IPS-NIHi7 (cell line): ENCODE measurements around the gene ERC1.
"Not testable (repeated sequence)": the region's sequence is repeated elsewhere in the genome, so short reads cannot be mapped to it uniquely, and the experiment has no call there.

Experiments
- DNase-seq: peaks from one replicate; pipeline ENCODE4 v3.0.0; 2012; ENCODE audit warnings: mixed read lengths; ENCODE audit errors: extremely low spot score

The ERC1 gene

DNA sequence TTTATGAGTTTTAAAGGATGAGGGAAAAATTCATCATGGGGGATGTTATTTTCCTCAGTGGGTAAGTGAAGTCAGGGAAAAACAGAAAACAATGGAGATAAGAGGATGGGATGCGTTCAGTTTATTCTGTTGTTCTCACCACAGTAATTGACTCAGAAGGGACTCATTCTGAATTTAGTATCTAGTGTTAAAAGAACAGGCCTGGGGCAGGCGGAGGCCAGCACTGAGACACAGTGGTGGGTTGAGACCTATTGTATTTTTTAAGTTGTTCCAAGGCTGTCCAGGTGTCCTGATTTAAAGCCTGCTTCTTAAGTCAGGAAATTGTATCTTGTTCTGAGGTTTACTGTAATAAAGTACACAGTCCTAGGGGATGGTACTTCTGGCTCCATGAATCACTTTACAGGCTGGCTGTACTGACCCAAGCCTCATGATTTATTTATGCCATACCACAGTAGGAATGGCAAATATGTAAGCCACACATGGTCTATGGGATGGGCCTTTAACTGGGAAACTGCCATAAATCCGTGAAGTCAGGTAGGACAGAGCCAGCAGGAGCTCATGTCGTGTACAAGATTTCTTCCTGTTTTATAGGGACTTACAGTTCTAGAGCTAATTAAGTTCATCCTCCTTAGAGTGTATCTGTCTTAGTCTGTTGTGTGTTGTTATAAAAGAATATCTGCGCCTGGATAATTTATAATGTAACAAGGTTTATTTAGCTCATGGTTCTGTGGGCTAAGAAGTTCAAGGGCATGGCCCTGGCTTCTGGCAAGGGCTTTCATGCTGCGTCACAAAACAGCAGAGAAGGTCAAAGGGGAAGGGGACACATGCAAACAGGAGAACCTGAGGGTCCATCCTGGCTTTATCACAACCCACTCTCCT, 359.3 kb downstream of the ERC1 start:
- DNase-seq = no peak

DNA sequence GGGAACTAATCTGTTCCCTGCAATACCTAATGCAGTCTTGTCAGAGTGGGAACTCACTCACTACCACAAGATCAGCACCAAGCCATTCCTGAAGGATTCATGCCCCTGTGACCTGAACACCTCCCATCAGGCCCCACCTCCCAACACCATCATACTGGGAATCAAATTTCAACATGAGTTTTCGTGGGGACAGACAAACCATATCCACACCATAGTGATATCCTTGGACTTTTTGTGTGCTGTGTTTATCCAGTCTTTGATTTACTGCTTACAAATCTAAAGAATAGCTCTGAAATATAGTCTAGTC, 359.9 kb downstream of the ERC1 start:
- DNase-seq = no peak

GRCh38 chr12:1351926-1352325, 360.9 kb downstream of the ERC1 start:
- DNase-seq = no peak

DNA sequence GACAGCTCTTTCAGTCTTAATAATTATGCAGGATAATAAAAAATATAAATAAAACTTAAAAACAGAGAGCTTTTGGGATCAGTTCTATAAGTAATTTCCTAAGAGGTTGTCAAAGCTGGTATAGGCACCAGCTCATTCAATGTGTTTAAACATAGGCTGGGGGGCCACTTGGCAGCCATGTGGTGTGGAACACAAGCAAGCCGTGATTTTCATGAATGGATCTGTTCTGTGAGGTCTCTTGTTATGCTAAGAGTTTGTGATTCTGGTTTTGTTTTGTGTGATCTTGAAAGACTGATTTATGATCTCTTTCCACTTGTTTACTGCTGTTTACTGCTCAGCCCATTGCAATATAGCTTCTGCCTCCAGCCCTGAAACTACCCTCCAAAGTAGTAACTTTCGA, 362.4 kb downstream of the ERC1 start:
- DNase-seq = no peak

GRCh38 chr12:1355396-1355795, 364.4 kb downstream of the ERC1 start:
- DNase-seq = no peak

DNA sequence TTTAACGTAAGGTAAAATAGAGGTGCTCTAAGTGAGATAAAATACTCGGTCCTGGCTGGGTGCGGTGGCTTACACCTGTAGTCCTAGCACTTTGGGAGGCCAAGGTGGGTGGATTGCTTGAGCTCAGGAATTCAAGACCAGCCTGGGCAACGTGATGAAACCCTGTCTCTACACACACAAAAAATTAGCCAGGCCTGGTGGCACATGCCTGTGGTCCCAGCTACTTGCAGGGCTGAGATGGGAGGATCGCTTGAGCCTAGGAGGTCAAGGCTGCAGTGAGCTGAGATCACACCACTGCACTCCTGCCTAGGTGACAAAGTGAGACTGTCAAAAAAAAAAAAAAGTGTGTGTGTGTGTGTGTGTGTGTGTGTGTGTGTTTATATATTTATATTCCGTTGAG, 364.8 kb downstream of the ERC1 start:
- not testable (repeated sequence) for DNase-seq

DNA sequence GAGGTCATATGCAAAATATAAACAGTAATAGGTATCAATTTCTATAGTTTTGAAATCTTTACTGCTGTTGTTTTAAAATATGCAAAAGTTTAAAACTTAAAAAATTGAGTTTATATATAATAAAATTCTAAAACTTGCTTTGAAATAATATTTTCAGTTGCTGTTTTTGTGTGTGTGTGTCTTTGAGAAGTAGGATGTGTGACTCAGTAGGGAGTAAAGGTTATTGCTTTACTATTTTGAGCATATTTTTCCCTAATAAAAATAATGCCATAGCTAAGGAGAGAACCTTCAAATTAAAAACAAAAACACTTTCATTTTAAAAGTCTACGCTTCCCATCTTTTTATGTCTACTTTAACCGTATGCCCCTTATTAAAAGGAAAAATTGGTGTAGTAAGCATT, 365.3 kb downstream of the ERC1 start:
- no peak for DNase-seq

DNA sequence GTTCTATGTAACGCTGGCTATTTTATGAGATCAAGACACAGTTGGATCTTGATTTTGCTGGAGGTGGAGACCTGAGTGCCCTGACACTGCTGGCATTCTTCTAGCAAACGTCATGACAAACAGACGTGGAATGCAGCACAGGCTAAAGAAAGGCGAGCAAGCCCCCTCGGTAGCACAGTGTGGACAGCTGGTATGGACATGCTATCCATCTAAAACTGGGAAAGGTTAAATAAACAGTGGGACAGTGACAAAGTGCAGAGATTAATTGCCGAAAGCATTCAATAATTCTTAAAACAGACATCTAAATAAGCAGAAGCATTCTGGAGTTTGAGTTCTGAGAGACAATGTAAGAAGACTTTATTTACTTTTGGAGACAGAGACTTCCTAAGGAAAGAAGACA, 366.1 kb downstream of the ERC1 start:
- DNase-seq = no peak

GRCh38 chr12:1357711-1358110, 366.7 kb downstream of the ERC1 start:
- no peak for DNase-seq

DNA sequence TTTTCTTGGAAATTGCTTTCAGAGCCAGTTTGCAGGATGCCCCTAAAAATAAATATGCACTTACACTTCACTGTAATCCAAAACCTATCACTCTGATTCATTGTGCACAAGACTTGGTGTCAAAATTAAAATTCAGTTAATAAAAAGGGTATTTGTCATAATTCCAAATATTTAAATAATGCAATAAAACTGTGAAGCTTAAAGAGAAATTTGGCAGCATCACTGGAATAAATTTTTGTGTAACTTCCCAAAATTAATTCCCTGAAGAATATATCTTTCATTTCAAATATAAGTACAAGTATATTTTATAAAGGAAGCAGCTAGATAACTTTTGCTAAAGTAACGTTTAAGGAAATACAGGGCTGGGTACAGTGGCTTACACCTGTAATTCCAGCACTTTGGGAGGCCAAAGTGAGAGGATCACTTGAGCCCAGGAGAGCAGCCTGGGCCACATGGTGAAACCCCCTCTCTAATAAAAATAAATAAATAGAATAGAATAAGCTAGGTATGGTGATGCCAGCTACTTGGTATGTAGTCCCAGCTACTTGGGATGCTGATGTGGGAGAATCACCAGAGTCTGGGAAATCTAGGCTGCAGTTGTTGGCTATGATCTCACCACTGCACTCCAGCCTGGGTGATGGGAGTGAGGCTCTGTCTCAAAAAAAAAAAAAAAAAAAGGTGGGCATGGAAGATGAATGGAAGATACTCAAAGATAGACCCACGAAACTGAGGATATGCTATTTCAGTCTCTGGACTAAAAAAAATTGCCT, 369.6 kb downstream of the ERC1 start:
- no peak for DNase-seq

- DNase-seq = no peak
These were observed 371.2 kb downstream of the ERC1 start for GRCh38 chr12:1362143-1362662.

- DNase-seq = no peak
These were observed 374.7 kb downstream of the ERC1 start for GRCh38 chr12:1365703-1366102.

- DNase-seq = no peak
These were observed 376.6 kb downstream of the ERC1 start for GRCh38 chr12:1367331-1368291.

DNA sequence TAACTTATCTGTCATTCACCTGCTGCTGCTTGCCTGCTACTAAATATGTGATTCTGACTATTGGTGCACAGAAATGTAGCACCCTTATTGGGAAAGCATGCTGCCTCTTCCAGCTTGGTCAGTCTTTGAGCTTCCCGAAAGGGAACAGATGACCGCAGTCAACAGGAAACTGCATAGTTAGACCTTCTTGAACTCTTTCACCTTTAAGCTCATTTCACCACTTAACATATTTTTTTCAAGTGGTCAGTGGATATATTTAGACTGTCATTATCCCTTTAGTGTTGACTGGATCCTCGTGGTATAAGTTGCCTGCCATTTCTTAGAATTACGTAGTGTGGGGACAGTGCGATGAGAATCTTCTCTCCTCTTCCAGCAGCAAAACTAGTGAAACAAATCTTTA, 378.4 kb downstream of the ERC1 start:
- DNase-seq = no peak

- DNase-seq = no peak
These were observed 379.0 kb downstream of the ERC1 start for GRCh38 chr12:1369938-1370500.

GRCh38 chr12:1373901-1374735, 383.1 kb downstream of the ERC1 start:
- DNase-seq = no peak

DNA sequence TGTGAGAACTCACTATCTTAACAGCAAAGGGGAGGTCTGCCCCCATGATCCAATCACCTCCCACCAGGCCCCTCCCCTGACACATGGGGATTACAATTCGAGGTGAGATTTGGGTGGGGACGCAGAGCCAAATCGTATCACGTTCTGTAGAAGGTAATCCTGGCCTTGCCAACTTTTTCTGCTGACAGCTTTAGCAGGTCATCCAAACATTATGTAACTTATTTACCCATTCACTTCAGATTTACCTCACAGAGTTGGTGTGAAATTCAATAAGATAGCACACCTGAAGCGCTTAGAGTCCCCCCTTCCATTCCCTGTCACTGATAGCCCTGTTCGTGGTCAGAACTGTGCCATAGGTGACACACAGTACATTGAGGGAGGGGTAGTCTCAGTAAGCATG, 384.3 kb downstream of the ERC1 start:
- DNase-seq = no peak

- no peak for DNase-seq
These were observed 386.1 kb downstream of the ERC1 start for GRCh38 chr12:1377117-1377516.

DNA sequence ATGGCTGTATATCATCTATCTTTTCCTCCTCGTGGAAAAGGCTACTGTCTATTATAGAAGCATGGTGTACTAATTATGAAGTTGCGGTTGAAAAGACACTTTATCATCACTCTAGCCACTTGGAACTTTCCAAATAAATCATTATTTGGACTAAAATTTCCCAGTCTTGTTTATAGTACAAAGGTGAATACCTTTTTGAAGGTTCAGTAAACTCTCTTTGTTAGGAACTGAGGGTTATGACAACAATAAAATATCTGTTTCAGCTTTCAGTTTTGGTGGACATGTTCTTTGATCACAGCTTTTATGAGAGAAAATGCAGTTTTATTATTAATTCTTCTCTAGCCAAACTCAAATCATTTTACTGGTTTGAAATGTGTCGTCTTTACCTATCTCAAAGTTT, 386.7 kb downstream of the ERC1 start:
- DNase-seq = no peak

- no peak for DNase-seq
These were observed 389.3 kb downstream of the ERC1 start for GRCh38 chr12:1380171-1380851.
